Epithelial cell of proximal tubule (primary cell): ENCODE measurements around the gene LRRC61. TPM values are rescaled to one million over a fixed set of nuclear protein-coding genes. Genes with fewer than 3 reads are reported as not detected.
"Not testable (repeated sequence)": the region's sequence is repeated elsewhere in the genome, so short reads cannot be mapped to it uniquely, and the experiment has no call there.

Experiments
- DNase-seq: peaks from one replicate; pipeline ENCODE4 v3.0.0-alpha.2; 2011; ENCODE audit warnings: low read depth
- H3K4me3 ChIP-seq: 2 replicates; pipeline ENCODE4 v1.5.1; 2011; ENCODE audit warnings: low read depth, mild to moderate bottlenecking, low read length
- total RNA-seq: library from RNA; depleted of rRNA; stranded (reverse); fragments of >200 nt; gene quantifications from 2 replicates; pipeline ENCODE4 v1.2.3, GENCODE V29; 2015
- TF ChIP-seq, protein P1 (sequence below): conservative IDR thresholded peaks from 2 replicates; pipeline ENCODE4 v1.5.1; 2012; ENCODE audit warnings: low read depth, mild to moderate bottlenecking, low read length

LRRC61 gene
- 45.4 and 60.3 TPM in 2 replicates for total RNA-seq

DNA sequence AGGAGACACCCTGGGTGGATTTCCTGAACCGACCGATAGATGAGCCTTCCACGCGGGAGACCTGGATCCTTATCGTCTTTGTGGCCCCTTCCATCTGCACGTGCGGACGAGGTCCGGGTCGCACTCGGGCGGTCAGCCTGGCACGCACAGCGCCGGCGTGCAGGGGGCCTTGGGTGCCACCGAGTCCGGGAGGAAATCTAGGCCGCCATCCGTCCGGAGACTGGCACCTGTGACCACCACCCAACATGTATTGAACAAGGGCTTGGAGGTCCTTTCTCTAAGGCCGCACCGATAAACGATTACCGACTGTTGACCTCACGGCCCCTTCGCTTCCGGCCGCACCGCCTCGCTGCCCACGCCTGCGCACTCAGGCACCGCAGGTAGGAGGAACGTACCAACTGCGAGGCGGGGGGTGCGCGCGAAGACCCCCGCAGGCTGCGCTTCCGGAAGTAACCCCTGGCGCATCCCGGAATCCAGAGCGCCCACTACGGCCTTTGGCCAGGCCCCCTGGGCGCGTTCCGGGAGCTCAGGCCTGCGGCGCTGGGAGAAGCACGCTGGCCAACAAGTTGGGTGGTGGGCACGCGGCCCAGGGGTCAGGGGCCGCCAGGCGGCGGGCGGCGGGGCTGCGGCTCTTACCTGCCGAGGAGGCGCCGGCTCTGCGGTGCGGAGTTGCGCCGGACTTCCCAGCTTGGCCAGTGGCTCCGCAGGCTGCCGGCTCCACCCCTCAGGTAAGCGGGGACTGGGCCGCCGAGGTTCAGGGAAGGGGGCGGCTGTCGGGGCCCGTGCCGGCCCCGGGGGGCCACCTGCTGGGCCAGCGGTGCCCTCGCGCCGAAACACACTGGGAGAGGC lies at the start of gene LRRC61, which contains the start of gene ACTR3C:
Gene LRRC61 (plus strand): TSS at position 523 of the 849 bp plus-strand sequence. CDS start 13,507 bp downstream, outside the sequence.
Gene ACTR3C (minus strand): TSS at position 713 of the 849 bp plus-strand sequence. CDS start 28,249 bp downstream, outside the sequence.
- H3K4me3 ChIP-seq: peak within 1 kb of the TSS; percentile 89
- DNase-seq: no peak
- TF ChIP-seq, protein P1, sequence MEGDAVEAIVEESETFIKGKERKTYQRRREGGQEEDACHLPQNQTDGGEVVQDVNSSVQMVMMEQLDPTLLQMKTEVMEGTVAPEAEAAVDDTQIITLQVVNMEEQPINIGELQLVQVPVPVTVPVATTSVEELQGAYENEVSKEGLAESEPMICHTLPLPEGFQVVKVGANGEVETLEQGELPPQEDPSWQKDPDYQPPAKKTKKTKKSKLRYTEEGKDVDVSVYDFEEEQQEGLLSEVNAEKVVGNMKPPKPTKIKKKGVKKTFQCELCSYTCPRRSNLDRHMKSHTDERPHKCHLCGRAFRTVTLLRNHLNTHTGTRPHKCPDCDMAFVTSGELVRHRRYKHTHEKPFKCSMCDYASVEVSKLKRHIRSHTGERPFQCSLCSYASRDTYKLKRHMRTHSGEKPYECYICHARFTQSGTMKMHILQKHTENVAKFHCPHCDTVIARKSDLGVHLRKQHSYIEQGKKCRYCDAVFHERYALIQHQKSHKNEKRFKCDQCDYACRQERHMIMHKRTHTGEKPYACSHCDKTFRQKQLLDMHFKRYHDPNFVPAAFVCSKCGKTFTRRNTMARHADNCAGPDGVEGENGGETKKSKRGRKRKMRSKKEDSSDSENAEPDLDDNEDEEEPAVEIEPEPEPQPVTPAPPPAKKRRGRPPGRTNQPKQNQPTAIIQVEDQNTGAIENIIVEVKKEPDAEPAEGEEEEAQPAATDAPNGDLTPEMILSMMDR: peak; percentile 40

DNA sequence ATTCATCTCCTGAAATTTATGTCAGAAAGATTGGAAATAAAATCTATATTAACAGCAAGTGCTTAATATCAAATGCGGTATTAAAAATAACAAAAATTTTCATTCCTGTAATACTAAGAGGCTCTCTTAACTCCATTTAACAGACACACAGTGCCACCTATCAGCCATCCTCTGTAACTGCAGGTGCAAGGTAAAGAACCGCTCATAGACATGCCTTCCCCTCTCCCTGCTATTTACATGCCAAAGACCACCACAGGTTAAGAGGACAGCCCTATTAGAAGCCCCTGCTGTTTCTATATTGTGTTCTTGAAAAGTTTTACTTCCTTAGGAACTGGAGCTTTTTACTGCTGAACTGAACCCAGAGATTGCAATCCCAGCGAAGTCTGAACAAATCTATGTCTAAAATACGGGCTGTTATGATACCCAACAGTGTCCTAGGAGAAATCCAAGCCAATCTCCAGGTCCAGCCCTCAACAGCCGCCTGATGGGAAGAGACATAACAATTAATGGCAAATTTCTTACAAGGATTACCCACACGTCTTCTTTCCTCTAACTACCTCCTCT lies 46.9 kb upstream of the LRRC61 start:
- not testable (repeated sequence) for DNase-seq
- TF ChIP-seq, protein P1: peak; percentile 61

DNA sequence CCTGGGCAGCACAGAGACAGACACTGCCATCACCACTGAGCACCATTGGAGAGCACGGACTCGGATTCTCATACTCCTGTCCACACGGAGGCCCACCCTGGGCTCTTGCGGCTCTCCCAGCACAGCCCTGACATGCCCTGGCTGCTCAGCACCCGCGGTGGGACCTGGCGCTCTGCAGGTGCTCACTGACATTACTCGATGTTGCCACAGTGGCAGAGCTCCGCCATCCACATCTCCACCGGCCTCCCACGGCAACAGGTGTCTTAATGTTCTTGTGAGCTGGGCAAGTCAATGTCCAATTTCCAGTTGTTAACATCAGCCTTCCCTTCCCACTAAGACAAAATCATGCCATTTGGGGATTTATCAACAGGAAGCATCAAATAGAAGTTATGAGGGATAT lies 44.8 kb upstream of the LRRC61 start:
- H3K4me3 ChIP-seq, DNase-seq: not testable (repeated sequence)

More for the DNA sequence above, 46.9 kb upstream of the LRRC61 start:
- not testable (repeated sequence) for H3K4me3 ChIP-seq

DNA sequence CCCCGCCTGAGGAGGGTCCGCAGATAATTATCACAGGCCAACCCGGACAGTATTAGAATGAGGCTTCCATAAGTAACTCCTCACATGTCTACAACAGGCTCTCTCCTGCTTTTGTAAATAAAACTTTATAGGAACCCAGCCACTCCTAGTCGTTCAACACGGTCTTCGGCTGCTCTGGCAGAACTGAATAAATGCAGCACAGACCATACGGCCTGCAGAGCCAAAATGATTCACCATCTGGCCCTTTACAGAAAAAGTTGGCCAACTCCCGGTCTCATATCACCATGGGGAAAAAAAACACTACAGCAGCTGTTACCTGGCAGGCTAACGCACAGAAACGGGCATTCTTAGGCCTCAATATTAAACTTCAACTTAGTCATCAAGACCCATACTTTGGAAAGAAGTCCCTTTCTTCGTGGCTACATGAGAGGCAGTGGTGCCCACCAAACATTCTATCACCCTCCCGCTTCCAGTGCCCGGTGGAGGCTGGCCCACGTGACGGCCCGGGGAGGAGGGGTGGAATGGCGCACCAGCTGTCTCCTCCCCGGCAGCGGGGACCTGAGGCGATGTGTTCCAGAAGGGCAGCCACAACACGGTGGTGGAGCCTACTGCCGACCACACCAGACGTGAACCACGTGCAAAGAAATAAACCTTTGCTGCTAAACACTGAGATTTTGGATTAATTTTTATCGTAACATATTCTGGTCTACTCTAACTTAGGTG lies 41.3 kb upstream of the LRRC61 start:
- not testable (repeated sequence) for H3K4me3 ChIP-seq, DNase-seq

DNA sequence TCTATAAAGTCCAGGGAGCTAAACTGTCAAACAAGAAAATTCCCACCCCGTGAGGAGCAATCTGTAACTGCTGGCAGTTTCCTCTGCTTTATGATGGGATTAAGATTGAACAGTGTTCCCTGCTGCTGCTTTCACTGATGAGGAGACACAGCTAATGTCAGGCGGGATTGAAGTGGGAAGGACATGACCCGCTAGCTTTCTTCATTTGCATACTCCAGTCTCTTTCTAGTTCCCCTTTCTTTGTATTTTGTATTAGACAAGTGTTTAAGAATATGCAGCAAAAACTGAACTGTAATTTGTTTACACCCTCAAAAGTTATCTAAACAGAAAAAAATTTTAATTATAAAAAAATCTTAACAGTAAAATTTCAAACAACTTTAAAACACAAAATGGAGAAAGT lies 40.0 kb upstream of the LRRC61 start:
- H3K4me3 ChIP-seq, DNase-seq: not testable (repeated sequence)

GRCh38 chr7:150283608-150284007 lies 39.5 kb upstream of the LRRC61 start:
- not testable (repeated sequence) for H3K4me3 ChIP-seq, DNase-seq

- H3K4me3 ChIP-seq, DNase-seq: not testable (repeated sequence)
- TF ChIP-seq, protein P1: peak; percentile 40
Measured at GRCh38 chr7:150285849-150286754, 37.1 kb upstream of the LRRC61 start.

- DNase-seq, H3K4me3 ChIP-seq: not testable (repeated sequence)
Measured at GRCh38 chr7:150287815-150288214, 35.3 kb upstream of the LRRC61 start.

- not testable (repeated sequence) for H3K4me3 ChIP-seq, DNase-seq
Measured at GRCh38 chr7:150288816-150289215, 34.3 kb upstream of the LRRC61 start.

DNA sequence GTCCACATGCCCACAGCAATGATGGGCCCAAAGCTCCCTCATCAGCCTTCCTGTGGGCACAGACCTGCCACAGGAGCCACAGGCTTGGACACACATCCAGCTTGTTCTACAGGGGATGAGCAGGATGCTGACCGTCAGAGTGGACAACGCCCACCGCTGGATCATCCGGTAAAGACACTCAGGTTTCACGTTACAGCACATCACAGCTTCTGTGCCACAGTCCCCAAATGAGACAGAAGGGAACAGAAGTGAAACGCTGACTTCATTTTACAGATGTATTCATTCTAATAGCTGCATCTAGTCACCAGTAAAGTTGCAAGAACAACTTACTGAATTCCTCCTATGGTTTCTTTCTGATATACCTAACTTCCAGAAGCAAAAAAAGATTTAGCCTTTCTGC lies 32.8 kb upstream of the LRRC61 start:
- not testable (repeated sequence) for DNase-seq, H3K4me3 ChIP-seq

DNA sequence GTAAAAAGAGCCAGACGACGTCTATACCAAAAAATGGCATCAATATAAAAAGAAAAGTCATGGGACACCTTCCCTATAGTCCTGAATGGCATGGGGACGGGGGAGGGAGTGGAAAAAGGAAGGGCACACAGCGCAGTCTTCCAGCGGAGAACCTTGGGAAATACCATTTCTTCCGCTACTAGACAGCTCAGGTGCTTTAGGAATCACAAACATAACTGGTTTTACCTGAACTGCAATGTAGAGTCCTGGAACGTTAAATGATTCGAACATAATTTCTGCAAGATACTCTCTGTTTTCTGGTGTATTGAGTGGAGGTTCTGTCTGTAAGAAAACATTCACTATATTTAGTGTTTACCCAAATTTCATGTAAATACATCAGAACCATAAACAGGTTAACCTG lies 28.1 kb upstream of the LRRC61 start:
- DNase-seq, H3K4me3 ChIP-seq: not testable (repeated sequence)

DNA sequence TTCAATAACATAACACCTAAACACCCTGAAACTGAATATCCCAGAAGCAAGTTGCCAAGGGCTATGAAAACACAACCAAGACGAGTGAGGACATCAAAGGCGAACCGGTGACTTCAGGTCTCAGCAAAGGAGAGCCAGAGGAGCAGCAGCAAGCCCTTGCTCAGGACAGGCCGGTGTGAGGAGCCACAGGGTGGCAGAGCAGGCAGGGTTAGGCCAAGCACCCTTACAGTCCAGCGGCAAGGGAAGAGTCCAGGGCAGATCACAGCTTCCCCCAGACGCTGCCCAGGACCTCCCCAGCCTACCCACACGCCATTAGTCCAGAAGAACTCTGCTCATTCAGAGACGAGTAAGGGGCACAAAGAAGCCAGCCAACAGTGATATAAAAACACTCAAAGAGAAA lies 27.5 kb upstream of the LRRC61 start:
- DNase-seq, H3K4me3 ChIP-seq: not testable (repeated sequence)

DNA sequence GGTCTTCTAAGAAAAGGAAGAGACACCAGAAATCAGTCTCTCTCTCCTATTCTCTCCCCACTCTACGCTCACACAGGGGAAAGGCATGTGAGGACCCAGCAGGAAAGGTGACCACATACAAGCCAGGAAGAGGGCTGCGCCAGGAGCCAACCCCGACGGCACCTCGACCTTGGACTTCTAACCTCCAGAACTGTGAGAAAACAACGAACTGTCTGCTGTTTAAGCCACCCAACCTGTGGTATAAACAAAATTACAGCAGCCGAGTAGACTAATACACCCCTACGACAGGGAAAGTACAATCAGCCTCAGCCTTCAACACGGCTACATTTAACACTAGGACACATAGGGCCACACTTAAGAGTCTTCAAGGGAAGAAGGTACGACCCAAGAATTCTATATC lies 26.4 kb upstream of the LRRC61 start:
- H3K4me3 ChIP-seq, DNase-seq: not testable (repeated sequence)

DNA sequence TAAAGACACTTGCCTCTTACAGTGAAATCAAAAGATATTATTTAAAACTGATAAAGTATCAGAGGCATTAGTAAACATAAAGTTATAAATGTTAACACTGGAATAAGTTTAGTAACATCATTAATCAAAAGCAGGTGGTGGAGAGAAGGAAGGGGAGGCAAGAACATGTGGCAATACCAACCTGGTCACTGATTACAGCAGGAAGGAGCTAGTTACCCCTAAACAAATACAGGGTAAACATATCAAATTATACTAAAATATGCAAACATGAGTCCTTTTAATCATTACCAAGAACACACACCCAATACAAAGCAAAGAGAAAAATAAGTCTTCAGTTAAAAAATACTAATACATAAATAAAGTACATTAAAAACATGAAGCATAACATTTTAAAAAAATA lies 25.2 kb upstream of the LRRC61 start:
- DNase-seq, H3K4me3 ChIP-seq: not testable (repeated sequence)
